Rectal smooth muscle tissue (tissue), 1 donor: ENCODE results near the gene BORCS5.

Source experiments
- H3K27ac ChIP-seq: one replicate; pipeline ENCODE4 v1.7.0; 2013; ENCODE audit warnings: low read depth, low read length, inconsistent platforms
- H3K27me3 ChIP-seq: one replicate; pipeline ENCODE4 v1.7.0; 2013; ENCODE audit warnings: low read length; ENCODE audit not compliant: control insufficient read depth, insufficient read depth
- H3K36me3 ChIP-seq: one replicate; pipeline ENCODE4 v1.7.0; 2013; ENCODE audit warnings: low read length; ENCODE audit not compliant: control insufficient read depth, insufficient read depth
- H3K4me1 ChIP-seq: one replicate; pipeline ENCODE4 v1.7.0; 2013; ENCODE audit warnings: low read length; ENCODE audit not compliant: control insufficient read depth, insufficient read depth
- H3K4me3 ChIP-seq: one replicate; pipeline ENCODE4 v1.7.0; 2013; ENCODE audit warnings: low read length
- H3K9ac ChIP-seq: one replicate; pipeline ENCODE4 v1.7.0; 2013; ENCODE audit warnings: low read length

The BORCS5 gene

DNA sequence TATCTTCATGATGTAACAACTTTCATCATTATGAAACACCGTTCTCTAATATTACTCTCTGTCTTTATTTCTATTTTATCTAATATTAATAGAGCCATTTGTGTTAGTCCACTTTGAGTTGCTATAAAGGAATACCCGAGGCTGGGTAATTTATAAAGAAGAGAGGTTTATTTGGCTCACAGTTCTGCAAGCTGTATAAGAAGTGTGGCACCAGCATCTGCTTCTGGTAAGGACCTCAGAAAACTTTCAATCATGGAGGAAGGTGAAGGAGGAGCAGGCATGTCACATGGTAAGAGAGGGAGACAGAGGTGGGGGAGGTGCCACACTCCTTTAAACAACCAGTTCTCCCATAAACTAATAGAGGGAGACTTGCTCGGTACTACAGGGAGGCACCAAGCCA is 25.1 kb downstream of the BORCS5 start:
- Histone ChIP-seq H3K36me3 (peaks cover 2% of the 10 kb centered on the region), H3K27ac (no peak overlapping the region), H3K4me1 (no peaks in the 10 kb centered on the region), H3K4me3 (no peak overlapping the region), H3K27me3 (no peaks in the 10 kb centered on the region), H3K9ac (no peak overlapping the region)

GRCh38 chr12:12384571-12385340 is 27.9 kb downstream of the BORCS5 start:
- no peak overlapping the region for H3K27ac ChIP-seq
- H3K9ac ChIP-seq = no peak overlapping the region
- no peak overlapping the region for H3K4me3 ChIP-seq
- H3K4me1 ChIP-seq = no peaks in the 10 kb centered on the region
- no peaks in the 10 kb centered on the region for H3K27me3 ChIP-seq
- peaks cover 2% of the 10 kb centered on the region for H3K36me3 ChIP-seq

DNA sequence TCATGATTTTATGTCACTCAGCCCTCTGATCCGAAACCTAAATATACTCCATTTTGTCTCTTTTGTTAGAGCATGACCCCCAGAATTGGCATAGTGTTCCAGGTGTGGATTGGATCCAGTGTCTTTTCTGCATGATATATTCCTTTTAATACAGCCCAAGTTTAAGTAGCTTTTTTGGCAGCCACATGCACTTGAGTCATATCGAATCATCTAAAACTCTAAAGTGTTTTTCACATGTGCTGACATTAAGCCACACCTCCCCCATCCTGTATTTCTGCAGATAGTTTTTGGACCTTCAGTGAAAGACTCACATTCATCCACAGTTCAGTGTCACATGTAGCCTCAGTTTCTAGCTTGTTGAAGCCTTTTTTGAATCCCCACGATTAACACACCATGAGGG is 30.6 kb downstream of the BORCS5 start:
- Histone ChIP-seq H3K27me3 (no peaks in the 10 kb centered on the region), H3K9ac (no peak overlapping the region), H3K36me3 (no peaks in the 10 kb centered on the region), H3K4me3 (no peak overlapping the region), H3K27ac (no peak overlapping the region), H3K4me1 (no peaks in the 10 kb centered on the region)

- H3K27me3 ChIP-seq = no peaks in the 10 kb centered on the region
- no peak overlapping the region for H3K4me3 ChIP-seq
- no peak overlapping the region for H3K27ac ChIP-seq
These were observed 35.5 kb downstream of the BORCS5 start for GRCh38 chr12:12392413-12392812.

DNA sequence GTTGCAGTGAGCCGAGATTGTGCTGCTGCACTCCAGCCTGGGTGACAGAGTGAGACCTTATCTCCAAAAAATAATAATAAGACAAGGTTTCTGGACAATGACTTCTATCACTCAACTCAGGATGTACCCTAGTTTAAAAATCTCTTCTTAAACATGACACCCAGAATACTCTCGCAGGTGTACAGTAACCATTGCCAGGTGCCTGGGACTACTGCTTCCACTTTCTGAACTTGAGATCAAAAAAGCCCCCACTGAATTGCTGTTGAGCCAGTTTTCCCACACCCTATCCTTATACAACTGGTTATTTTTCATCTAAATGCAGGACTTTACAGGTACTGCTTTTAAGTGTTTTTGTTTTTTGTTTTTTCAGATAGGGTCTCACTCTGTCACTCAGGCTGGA is 36.3 kb downstream of the BORCS5 start:
- Histone ChIP-seq H3K4me3 (no peak overlapping the region), H3K4me1 (no peaks in the 10 kb centered on the region), H3K36me3 (no peaks in the 10 kb centered on the region), H3K27ac (no peak overlapping the region), H3K27me3 (no peaks in the 10 kb centered on the region), H3K9ac (no peak overlapping the region)

More at GRCh38 chr12:12392413-12392812, 35.5 kb downstream of the BORCS5 start:
- Histone ChIP-seq H3K36me3 (no peaks in the 10 kb centered on the region), H3K4me1 (no peaks in the 10 kb centered on the region), H3K9ac (no peak overlapping the region)

GRCh38 chr12:12396694-12397093 is 39.8 kb downstream of the BORCS5 start:
- no peak overlapping the region for H3K27ac ChIP-seq
- no peaks in the 10 kb centered on the region for H3K36me3 ChIP-seq
- H3K4me1 ChIP-seq = no peaks in the 10 kb centered on the region
- no peaks in the 10 kb centered on the region for H3K27me3 ChIP-seq
- H3K9ac ChIP-seq = no peak overlapping the region
- no peak overlapping the region for H3K4me3 ChIP-seq

DNA sequence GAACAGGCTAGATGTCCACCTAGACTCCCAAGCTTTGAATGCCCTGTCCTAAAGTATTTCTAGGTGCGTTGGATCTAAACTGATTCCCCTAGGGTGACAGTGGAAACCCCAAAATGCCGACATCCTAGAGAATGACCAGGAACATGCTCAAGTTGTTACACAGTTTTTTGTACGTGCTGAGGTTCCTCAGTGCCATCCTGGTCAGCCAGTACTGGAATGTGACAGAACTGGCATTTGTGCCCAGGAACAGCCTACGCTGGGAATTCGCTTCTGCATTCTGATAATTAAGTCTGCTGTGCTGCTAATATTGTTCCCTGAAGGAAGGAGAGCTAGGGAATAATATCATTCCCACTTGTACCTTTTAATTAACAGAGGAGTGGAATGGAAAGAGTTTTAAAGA is 40.3 kb downstream of the BORCS5 start:
- Histone ChIP-seq H3K27ac (peak overlapping the region; percentile 36), H3K4me1 (no peaks in the 10 kb centered on the region), H3K4me3 (no peak overlapping the region), H3K9ac (no peak overlapping the region), H3K36me3 (no peaks in the 10 kb centered on the region), H3K27me3 (no peaks in the 10 kb centered on the region)

DNA sequence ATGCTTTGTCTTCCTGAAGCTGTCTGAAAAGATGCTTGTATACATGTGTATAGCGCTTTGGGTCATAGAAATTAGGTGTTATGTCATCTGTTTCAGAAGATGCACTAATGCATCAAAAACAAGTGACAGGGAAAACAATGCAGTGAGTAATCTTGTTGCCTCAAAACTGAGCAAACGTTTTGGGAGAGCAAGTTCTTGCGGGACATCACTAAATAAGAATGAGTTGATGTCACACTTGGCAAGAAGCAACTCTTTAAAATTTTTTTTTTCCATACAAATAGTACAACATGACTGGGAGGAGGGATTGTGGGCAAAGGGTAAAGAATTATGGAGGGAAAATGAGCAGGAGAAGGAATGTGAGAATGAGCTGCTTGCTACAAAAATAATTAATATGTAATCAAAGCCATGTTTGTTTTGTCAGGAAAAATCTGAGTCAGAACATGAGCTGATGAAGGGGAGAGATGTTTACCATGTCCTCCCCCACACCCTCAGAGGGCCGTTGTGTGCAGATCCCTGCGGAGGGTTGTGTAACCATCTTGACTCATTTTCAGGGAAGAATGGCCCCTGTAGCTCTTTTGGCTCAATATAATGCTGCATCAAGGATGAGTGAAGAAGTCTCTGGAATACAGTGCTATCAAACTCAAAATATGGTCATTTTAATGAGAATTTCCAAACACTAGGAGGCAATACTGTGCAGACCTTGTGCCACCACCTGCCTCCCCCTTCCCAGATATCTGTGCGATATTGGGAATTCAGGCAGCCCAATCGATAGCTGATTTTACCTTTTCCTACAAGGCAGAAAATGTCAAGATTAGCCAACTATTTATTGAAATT is 41.4 kb downstream of the BORCS5 start:
- H3K9ac ChIP-seq = no peak overlapping the region
- no peaks in the 10 kb centered on the region for H3K4me1 ChIP-seq
- peak overlapping the region; percentile 39 for H3K27ac ChIP-seq
- no peaks in the 10 kb centered on the region for H3K27me3 ChIP-seq
- H3K4me3 ChIP-seq = no peak overlapping the region
- no peaks in the 10 kb centered on the region for H3K36me3 ChIP-seq

DNA sequence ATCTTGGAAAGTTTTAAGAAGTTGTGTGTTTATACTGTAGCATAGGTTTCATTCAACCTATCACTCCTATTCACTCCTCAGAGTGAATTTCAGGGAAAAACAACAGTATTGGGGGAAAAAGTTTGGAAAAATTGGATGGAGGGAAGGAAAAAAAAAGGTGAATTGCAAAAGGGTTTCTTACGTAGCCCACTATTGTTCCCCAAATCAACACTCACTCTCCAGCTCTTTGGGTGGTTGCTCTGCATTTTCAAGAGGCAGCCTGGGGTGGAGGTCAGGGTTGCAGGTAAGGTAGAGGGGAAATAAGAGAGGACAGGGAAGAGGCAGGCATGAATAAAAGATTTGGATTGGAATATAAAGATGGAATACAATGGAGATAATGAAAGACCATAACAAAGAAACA is 42.3 kb downstream of the BORCS5 start:
- H3K27me3 ChIP-seq = no peaks in the 10 kb centered on the region
- no peak overlapping the region for H3K9ac ChIP-seq
- no peak overlapping the region for H3K4me3 ChIP-seq
- no peaks in the 10 kb centered on the region for H3K4me1 ChIP-seq
- H3K27ac ChIP-seq = no peak overlapping the region
- no peaks in the 10 kb centered on the region for H3K36me3 ChIP-seq

- Histone ChIP-seq H3K9ac (no peak overlapping the region), H3K4me3 (no peak overlapping the region), H3K27ac (no peak overlapping the region), H3K4me1 (no peaks in the 10 kb centered on the region), H3K36me3 (no peaks in the 10 kb centered on the region), H3K27me3 (no peaks in the 10 kb centered on the region)
These were observed 43.0 kb downstream of the BORCS5 start for GRCh38 chr12:12399776-12400305.

DNA sequence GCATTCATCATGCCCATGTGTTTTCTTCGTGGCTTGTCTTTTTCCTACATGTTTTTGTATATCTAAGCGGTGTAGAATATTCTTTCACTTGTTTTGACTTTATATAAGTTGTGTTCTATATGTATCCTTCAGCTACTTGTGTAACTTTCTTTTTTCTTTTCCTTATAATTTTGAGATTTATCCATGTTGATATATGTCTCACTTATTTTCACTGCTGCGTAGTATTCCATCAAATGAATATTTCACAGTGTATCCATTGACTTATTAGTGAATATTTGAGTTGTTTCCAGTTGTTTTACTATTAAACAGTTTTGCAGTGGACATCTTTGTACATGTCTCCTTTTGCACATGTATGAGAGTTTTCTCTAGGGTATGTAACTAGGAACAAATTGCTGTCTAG is 43.9 kb downstream of the BORCS5 start:
- no peak overlapping the region for H3K4me3 ChIP-seq
- H3K27ac ChIP-seq = no peak overlapping the region
- H3K27me3 ChIP-seq = no peaks in the 10 kb centered on the region
- no peak overlapping the region for H3K9ac ChIP-seq
- peaks cover under 1% of the 10 kb centered on the region for H3K4me1 ChIP-seq
- no peaks in the 10 kb centered on the region for H3K36me3 ChIP-seq

- no peak overlapping the region for H3K4me3 ChIP-seq
- H3K9ac ChIP-seq = peak overlapping the region; percentile 25
- peaks cover 2% of the 10 kb centered on the region for H3K4me1 ChIP-seq
These were observed 46.7 kb downstream of the BORCS5 start for GRCh38 chr12:12403264-12404248.

More at GRCh38 chr12:12403264-12404248, 46.7 kb downstream of the BORCS5 start:
- Histone ChIP-seq H3K27ac (no peak overlapping the region), H3K27me3 (no peaks in the 10 kb centered on the region), H3K36me3 (no peaks in the 10 kb centered on the region)
